HCT116 (cell line): Measurements from ENCODE around the gene GLP2R. TPM values are rescaled to one million over a fixed set of nuclear protein-coding genes. Genes with fewer than 3 reads are reported as not detected.

Source experiments
- ATAC-seq: fragments of 200-7000 bp; cut with Tn5 transposase; 2 replicates; pipeline ENCODE4 v1.9.1; 2020; ENCODE audit warnings: mild to moderate bottlenecking, moderate library complexity
- BruUV-seq: library from RNA; stranded (reverse); fragments of 400-500 nt; replicated peaks from 2 replicates; lab custom pipeline; 2021; lab: Mats Ljungman, UMichigan
- CTCF ChIA-PET: fragments of 300-600 bp; sonication (Branson Sonifier 250); formaldehyde crosslinking; loops from one replicate; lab custom pipeline; 2021; ENCODE audit warnings: antibody characterized with exemption; lab: Charles Lee
- POLR2A ChIA-PET: fragments of 300-600, 350-600 bp; sonication (Branson Sonifier 250); formaldehyde crosslinking; loops from one replicate; lab custom pipeline; 2021; ENCODE audit warnings: antibody characterized with exemption; lab: Charles Lee
- RAD21 ChIA-PET, 2 experiments: fragments of 300-600 bp; sonication (Branson Sonifier 250); formaldehyde crosslinking; loops; one replicate each; lab custom pipeline; 2023; ENCODE audit warnings: low total read pairs in 2 of 2; ENCODE audit not compliant: uncharacterized antibody in 2 of 2, unreplicated experiment in 2 of 2, low non-redundant PET in 1 of 2; lab: Charles Lee
- DNase-seq: peaks from one replicate; pipeline ENCODE4 v3.0.0-alpha.2; 2010; ENCODE audit warnings: low read depth, low spot score
- H2AFZ ChIP-seq: fragments of 200-600 bp; shearing (Covaris generic), sonication (generic); 2 replicates; pipeline ENCODE4 v1.6.1; 2017; ENCODE audit warnings: low read depth, mixed run types, mixed read lengths, antibody characterized with exemption, low read length; ENCODE audit not compliant: poor library complexity, severe bottlenecking
- H3K27ac ChIP-seq: 2 replicates; pipeline ENCODE4 v1.5.1; 2012; ENCODE audit warnings: low read depth, low read length
- H3K27me3 ChIP-seq: fragments of 200-600 bp; sonication (generic); 2 replicates; pipeline ENCODE4 v1.6.1; 2016; ENCODE audit warnings: mixed run types, low read length, mixed read lengths; ENCODE audit not compliant: insufficient read depth
- H3K36me3 ChIP-seq, 2 experiments: fragments of 200-500 bp in 1 of 2; fragments of 200-600 bp in 1 of 2; sonication (Bioruptor generic) in 1 of 2; sonication (generic) in 1 of 2; 2 replicates each; pipeline versions ENCODE4 v1.5.1 to v1.6.1; 2014 to 2016; ENCODE audit warnings: low read length in 2 of 2, inconsistent platforms in 1 of 2, mixed read lengths in 1 of 2, mixed run types in 1 of 2; ENCODE audit not compliant: insufficient read depth in 2 of 2, control insufficient read depth in 1 of 2
- H3K4me1 ChIP-seq, 2 experiments: fragments of 200-600 bp in 1 of 2; sonication (generic) in 1 of 2; 2 replicates each; pipeline versions ENCODE4 v1.5.1 to v1.6.1; 2012 to 2017; ENCODE audit warnings: low read length in 2 of 2, inconsistent platforms in 1 of 2, mild to moderate bottlenecking in 1 of 2, mixed read lengths in 1 of 2, mixed run types in 1 of 2, moderate library complexity in 1 of 2; ENCODE audit not compliant: insufficient read depth in 2 of 2, control insufficient read depth in 1 of 2
- H3K4me2 ChIP-seq: fragments of 200-600 bp; sonication (generic); 2 replicates; pipeline ENCODE4 v1.6.1; 2017; ENCODE audit warnings: mixed run types, low read length, mixed read lengths
- H3K4me3 ChIP-seq, 2 experiments: fragments of 200-600 bp in 1 of 2; sonication (generic) in 1 of 2; replicated peaks in 1 of 2; 2 replicates each; pipeline ENCODE4 v1.5.1; 2011 to 2016; ENCODE audit warnings: low read length in 2 of 2, control low read depth in 1 of 2, low read depth in 1 of 2, mild to moderate bottlenecking in 1 of 2, mixed read lengths in 1 of 2, mixed run types in 1 of 2
- H3K79me2 ChIP-seq: fragments of 200-600 bp; sonication (generic); 2 replicates; pipeline ENCODE4 v1.6.1; 2017; ENCODE audit warnings: mild to moderate bottlenecking, mixed run types, low read length, moderate library complexity, mixed read lengths; ENCODE audit not compliant: insufficient read depth
- H3K9ac ChIP-seq: fragments of 200-600 bp; sonication (generic); 2 replicates; pipeline ENCODE4 v1.6.1; 2016; ENCODE audit warnings: low read length, mixed read lengths
- H3K9me2 ChIP-seq: fragments of 200-600 bp; sonication (generic), shearing (Covaris generic); 2 replicates; pipeline ENCODE4 v1.6.1; 2017; ENCODE audit warnings: mixed run types, mild to moderate bottlenecking, moderate library complexity; ENCODE audit not compliant: insufficient read depth
- H3K9me3 ChIP-seq, 2 experiments: fragments of 200-500 bp in 1 of 2; fragments of 200-600 bp in 1 of 2; sonication (Bioruptor generic) in 1 of 2; sonication (generic) in 1 of 2; 2 replicates each; pipeline ENCODE4 v1.6.1; 2014 to 2017; ENCODE audit warnings: low read length in 2 of 2, mixed read lengths in 2 of 2, inconsistent platforms in 1 of 2, low read depth in 1 of 2, mild to moderate bottlenecking in 1 of 2, mixed run types in 1 of 2, moderate library complexity in 1 of 2; ENCODE audit not compliant: control insufficient read depth in 1 of 2, insufficient read depth in 1 of 2
- H4K20me1 ChIP-seq: fragments of 200-600 bp; sonication (generic), shearing (Covaris generic); 2 replicates; pipeline ENCODE4 v1.6.1; 2017; ENCODE audit warnings: mixed run types, mild to moderate bottlenecking, moderate library complexity; ENCODE audit not compliant: insufficient read depth
- ATF3 ChIP-seq: IDR thresholded peaks from 2 replicates; pipeline ENCODE4 v1.6.1; 2012
- CEBPB ChIP-seq: IDR thresholded peaks from 2 replicates; pipeline ENCODE4 v1.6.1; 2012; ENCODE audit warnings: low read depth
- EGR1 ChIP-seq: IDR thresholded peaks from 2 replicates; pipeline ENCODE4 v1.6.1; 2012; ENCODE audit warnings: low read depth
- ELF1 ChIP-seq: IDR thresholded peaks from 2 replicates; pipeline ENCODE4 v1.6.1; 2012; ENCODE audit warnings: low read depth, borderline replicate concordance
- EZH2 ChIP-seq: fragments of 200-600 bp; sonication (generic); IDR thresholded peaks from 2 replicates; pipeline ENCODE4 v1.6.1; 2017; ENCODE audit warnings: antibody characterized with exemption, mixed run types
- EZH2phosphoT487 ChIP-seq: fragments of 200-600 bp; IDR thresholded peaks from 2 replicates; pipeline ENCODE4 v1.6.1; 2018; ENCODE audit warnings: antibody characterized with exemption, borderline replicate concordance
- MAX ChIP-seq: IDR thresholded peaks from 2 replicates; pipeline ENCODE4 v1.6.1; 2012
- RAD21 ChIP-seq: IDR thresholded peaks from 2 replicates; pipeline ENCODE4 v1.6.1; 2012; ENCODE audit warnings: low read depth, mild to moderate bottlenecking
- SIN3A ChIP-seq: IDR thresholded peaks from 2 replicates; pipeline ENCODE4 v1.6.1; 2012; ENCODE audit warnings: low read depth
- SP1 ChIP-seq: IDR thresholded peaks from 2 replicates; pipeline ENCODE4 v1.6.1; 2012; ENCODE audit warnings: low read depth
- SRF ChIP-seq: IDR thresholded peaks from 2 replicates; pipeline ENCODE4 v1.6.1; 2012; ENCODE audit warnings: low read depth
- TCF7L2 ChIP-seq: IDR thresholded peaks from 2 replicates; pipeline ENCODE4 v1.7.0; 2011; ENCODE audit warnings: borderline replicate concordance, inconsistent platforms; ENCODE audit not compliant: insufficient read depth, insufficient read length; ENCODE audit errors: extremely low read depth
- YY1 ChIP-seq: IDR thresholded peaks from 2 replicates; pipeline ENCODE4 v1.6.1; 2011; ENCODE audit warnings: low read length, low read depth, moderate library complexity, mild to moderate bottlenecking; ENCODE audit not compliant: insufficient replicate concordance; ENCODE audit errors: extremely low read depth
- ZBTB33 ChIP-seq: IDR thresholded peaks from 2 replicates; pipeline ENCODE4 v1.6.1; 2011; ENCODE audit warnings: mild to moderate bottlenecking, low read length, moderate library complexity; ENCODE audit not compliant: insufficient replicate concordance; ENCODE audit errors: extremely low read depth
- ZFX ChIP-seq: fragments of 450-650 bp; IDR thresholded peaks from 2 replicates; pipeline ENCODE4 v1.6.1; 2017
- ZNF274 ChIP-seq: fragments of 200-500 bp; sonication (Bioruptor generic); IDR thresholded peaks from 2 replicates; pipeline ENCODE4 v1.6.1; 2014; ENCODE audit warnings: mild to moderate bottlenecking, low read depth, low read length, inconsistent platforms
- intact Hi-C: fragments of 100-400 bp; cut with micrococcal nuclease; formaldehyde crosslinking; loops from 2 replicates; pipeline ENCODE4 v1.10.0; 2022
- total RNA-seq: library from RNA; stranded (reverse); gene quantifications from one replicate; pipeline ENCODE4 v1.2.1, GENCODE V29; 2021; ENCODE audit not compliant: unreplicated experiment
- TF ChIP-seq, protein P1 (sequence below), 3 experiments: fragments of 200-600 bp in 1 of 3; sonication (generic) in 1 of 3; IDR thresholded peaks in 2 of 3; conservative IDR thresholded peaks in 1 of 3; 2 replicates each; pipeline ENCODE4 v1.5.1; 2012 to 2017; ENCODE audit warnings: low read depth in 2 of 3, low read length in 2 of 3, antibody characterized with exemption in 1 of 3, borderline replicate concordance in 1 of 3, control low read depth in 1 of 3, mild to moderate bottlenecking in 1 of 3, mixed read lengths in 1 of 3, mixed run types in 1 of 3, moderate library complexity in 1 of 3; ENCODE audit not compliant: insufficient read depth in 1 of 3

GLP2R gene
- total RNA-seq, 1 experiment from 2014 or later: not detected

GRCh38 chr17:9784544-9784943 lies 41.2 kb upstream of the GLP2R start:
- intact Hi-C loops: no loop called here
- Histone ChIP-seq H3K36me3 (no peaks in the 10 kb centered on the region), H3K27ac (no peak overlapping the region), H3K9ac (no peak overlapping the region), H3K4me1 (no peaks in the 10 kb centered on the region), H3K4me2 (no peak overlapping the region), H3K79me2 (no peaks in the 10 kb centered on the region), H3K9me2 (no peaks in the 10 kb centered on the region), H3K27me3 (peaks cover 21% of the 10 kb centered on the region; the same call in 1 of the 2 replicates), H2AFZ (no peak overlapping the region), H3K4me3 (no peak overlapping the region), H3K9me3 (no peaks in the 10 kb centered on the region), H4K20me1 (no peaks in the 10 kb centered on the region)
- no peak for ATAC-seq
- no TSS peak for BruUV-seq
- TF ChIP-seq SIN3A (no peak), TCF7L2 (no peak), ZBTB33 (no peak), EZH2phosphoT487 (no peak), ZFX (no peak), MAX (no peak), YY1 (no peak), SP1 (no peak), SRF (no peak), RAD21 (no peak), EGR1 (no peak), CEBPB (no peak), ELF1 (no peak), ZNF274 (no peak), ATF3 (no peak), EZH2 (no peak)
- TF ChIP-seq, protein P1, sequence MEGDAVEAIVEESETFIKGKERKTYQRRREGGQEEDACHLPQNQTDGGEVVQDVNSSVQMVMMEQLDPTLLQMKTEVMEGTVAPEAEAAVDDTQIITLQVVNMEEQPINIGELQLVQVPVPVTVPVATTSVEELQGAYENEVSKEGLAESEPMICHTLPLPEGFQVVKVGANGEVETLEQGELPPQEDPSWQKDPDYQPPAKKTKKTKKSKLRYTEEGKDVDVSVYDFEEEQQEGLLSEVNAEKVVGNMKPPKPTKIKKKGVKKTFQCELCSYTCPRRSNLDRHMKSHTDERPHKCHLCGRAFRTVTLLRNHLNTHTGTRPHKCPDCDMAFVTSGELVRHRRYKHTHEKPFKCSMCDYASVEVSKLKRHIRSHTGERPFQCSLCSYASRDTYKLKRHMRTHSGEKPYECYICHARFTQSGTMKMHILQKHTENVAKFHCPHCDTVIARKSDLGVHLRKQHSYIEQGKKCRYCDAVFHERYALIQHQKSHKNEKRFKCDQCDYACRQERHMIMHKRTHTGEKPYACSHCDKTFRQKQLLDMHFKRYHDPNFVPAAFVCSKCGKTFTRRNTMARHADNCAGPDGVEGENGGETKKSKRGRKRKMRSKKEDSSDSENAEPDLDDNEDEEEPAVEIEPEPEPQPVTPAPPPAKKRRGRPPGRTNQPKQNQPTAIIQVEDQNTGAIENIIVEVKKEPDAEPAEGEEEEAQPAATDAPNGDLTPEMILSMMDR (IDR thresholded peaks at IDR 0.05 in 2 of 3, conservative IDR thresholded peaks at IDR 0.05 in 1 of 3; ENCODE audit: borderline replicate concordance in 1 of 3, insufficient read depth in 1 of 3, low read depth in 2 of 3, low read length in 2 of 3): no peak
- POLR2A ChIA-PET: no interaction called here
- CTCF ChIA-PET: no interaction called here
- no peak for DNase-seq
- RAD21 ChIA-PET: no interaction called here
